ENCODE measurements around the gene ATP13A1.

DNA sequence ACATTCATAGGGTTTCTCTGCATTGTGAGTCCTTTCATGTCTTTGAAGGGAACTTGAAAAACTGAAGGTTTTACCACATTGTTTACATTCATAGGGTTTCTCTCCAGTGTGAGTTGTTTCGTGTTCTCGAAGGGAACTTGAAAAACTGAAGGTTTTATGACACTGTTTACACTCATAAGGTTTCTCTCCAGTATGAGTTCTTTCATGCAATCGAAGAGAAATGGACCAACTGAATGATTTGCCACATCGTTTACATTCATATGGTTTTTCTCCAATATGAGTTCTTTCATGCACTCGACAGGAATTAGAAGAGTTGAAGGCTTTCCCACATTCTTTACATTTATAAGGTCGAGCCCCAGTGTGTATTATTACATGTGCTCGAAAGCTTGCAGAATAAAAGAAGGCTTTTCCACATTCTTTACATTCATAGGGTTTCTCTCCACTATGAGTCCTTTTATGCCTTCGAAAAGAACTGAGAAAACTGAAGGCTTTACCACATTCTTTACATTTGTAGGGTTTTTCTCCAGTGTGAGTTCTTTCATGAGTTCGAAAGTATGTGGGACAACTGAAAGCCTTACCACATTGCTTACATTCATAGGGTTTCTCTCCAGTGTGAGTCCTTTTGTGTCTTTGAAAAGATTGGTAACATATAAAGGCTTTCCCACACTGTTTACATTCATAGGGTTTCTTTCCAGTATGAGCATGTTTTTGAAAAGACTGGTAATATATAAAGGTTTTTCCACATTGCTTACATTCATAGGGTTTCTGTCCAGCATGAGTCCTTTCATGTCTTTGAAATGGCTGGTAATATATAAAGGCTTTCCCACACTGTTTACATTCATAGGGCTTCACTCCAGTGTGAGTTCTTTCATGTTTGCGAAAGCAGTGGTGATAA lies 48.7 kb upstream of the ATP13A1 start:
- TF ChIP-seq CTCF (IDR thresholded peaks at IDR 0.05) (no peak), POLR2AphosphoS5 (IDR thresholded peaks at IDR 0.05) (no peak)

Data from esophagus muscularis mucosa (tissue), 3 donors.